ENCODE results near the gene VSTM2L. TPM values are rescaled to one million over a fixed set of nuclear protein-coding genes. Genes with fewer than 3 reads are reported as not detected.

Gene VSTM2L
- total RNA-seq, 2 donors from 2014 or later: 1.4 to 2.9 TPM

DNA sequence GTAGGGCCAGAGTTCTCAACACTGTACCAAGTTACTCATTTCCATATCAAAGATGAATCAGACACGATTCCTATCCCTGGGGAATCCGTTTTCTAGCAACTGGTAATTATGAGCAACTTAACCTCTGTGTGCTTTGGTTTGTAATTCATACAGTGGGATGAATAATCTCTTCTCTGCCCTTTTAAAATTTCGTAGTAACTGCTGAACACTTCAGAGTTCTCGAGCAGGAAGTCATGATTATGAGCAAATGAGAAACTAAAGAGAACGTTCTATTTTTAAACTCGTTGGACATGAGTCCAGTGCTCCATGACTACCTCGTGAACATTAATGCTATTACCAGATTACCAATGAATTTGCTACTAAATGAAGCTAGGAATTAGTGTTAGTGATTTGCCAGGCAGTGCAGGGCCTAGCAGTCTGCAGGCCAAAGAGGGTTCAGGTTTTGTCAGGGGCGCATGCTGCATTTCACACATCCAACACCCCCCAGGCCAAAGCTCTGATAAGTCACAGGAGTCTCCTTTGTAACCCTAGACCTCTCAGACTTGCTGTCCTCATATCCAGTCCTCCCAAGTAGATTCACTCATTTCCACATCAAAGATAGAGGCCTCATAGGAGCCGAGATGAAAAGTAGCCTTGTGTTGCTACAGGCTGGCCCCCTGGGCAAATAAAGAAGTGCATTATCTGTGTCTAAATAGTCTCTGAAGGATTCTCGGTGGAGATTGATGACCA is 45.8 kb upstream of the VSTM2L start:
- no peak for DNase-seq
- WGBS, 2 experiments (ENCODE audit: insufficient coverage in 1 of 2, insufficient read length in 1 of 2): 86 to 89% methylated on average over 9 to 10 of the region's 10 CpGs
- TF ChIP-seq, protein P1, sequence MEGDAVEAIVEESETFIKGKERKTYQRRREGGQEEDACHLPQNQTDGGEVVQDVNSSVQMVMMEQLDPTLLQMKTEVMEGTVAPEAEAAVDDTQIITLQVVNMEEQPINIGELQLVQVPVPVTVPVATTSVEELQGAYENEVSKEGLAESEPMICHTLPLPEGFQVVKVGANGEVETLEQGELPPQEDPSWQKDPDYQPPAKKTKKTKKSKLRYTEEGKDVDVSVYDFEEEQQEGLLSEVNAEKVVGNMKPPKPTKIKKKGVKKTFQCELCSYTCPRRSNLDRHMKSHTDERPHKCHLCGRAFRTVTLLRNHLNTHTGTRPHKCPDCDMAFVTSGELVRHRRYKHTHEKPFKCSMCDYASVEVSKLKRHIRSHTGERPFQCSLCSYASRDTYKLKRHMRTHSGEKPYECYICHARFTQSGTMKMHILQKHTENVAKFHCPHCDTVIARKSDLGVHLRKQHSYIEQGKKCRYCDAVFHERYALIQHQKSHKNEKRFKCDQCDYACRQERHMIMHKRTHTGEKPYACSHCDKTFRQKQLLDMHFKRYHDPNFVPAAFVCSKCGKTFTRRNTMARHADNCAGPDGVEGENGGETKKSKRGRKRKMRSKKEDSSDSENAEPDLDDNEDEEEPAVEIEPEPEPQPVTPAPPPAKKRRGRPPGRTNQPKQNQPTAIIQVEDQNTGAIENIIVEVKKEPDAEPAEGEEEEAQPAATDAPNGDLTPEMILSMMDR (conservative IDR thresholded peaks at IDR 0.05): no peak
- no peak overlapping the region for H3K27ac Mint-ChIP-seq
- Histone ChIP-seq H3K9ac (ENCODE audit: extremely low read depth, low read length, poor library complexity, severe bottlenecking) (no peak overlapping the region), H3K36me3 (ENCODE audit: control insufficient read depth, insufficient read depth, low read length) (peaks cover 49% of the 10 kb centered on the region), H3K9me3 (ENCODE audit: control insufficient read depth, low read length) (peaks cover 9% of the 10 kb centered on the region), H3K4me3 (ENCODE audit: low read length) (no peak overlapping the region), H3K27ac (ENCODE audit: low read depth, low read length) (no peak overlapping the region), H3K4me1 (ENCODE audit: control insufficient read depth, insufficient read depth, low read length) (peaks cover 7% of the 10 kb centered on the region), H3K27me3 (ENCODE audit: control insufficient read depth, insufficient read depth, low read length, poor library complexity, severe bottlenecking) (no peaks in the 10 kb centered on the region)
- H3K4me1 Mint-ChIP-seq: peaks cover 14% of the 10 kb centered on the region
- H3K9me3 Mint-ChIP-seq: peaks cover 6% of the 10 kb centered on the region
- H3K36me3 Mint-ChIP-seq (ENCODE audit: low read depth): peaks cover 50% of the 10 kb centered on the region
- H3K4me3 Mint-ChIP-seq: no peak overlapping the region
- no peaks in the 10 kb centered on the region for H3K27me3 Mint-ChIP-seq (ENCODE audit: insufficient read depth)

DNA sequence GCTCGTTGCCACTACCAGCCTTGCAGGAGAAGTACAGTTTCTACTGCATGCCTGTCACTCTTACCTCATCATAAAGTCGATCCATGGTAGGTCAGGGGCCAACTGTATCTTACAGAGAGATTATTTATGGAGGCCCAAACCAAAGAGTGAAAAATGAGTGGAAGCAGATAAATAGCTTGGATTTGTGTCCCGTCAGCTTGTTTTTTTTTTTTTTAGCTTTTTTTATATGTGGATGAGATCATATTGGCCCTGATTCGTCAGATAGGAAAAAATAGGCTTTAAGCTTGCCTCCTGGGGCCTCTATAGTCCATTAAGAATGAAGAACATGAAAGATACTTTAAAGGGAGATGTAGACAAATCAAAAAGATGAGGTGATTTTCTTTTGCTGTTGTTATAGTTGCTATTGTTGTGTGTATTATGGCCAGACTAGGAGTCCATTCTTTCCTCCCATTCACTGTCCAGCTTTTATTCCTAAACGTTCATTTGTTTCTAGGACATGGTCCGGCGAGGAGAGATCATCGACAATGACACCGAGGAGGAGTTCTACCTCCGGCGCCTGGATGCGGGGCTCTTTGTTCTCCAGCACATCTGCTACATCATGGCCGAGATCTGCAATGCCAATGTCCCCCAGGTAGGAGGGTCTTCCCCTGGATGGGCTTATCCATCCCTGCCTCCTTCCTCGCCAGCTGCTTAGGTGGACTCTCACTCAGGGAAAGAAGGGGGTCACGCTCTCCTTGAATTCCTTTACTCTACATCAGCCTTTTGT is 43.3 kb upstream of the VSTM2L start:
- 91 to 92% methylated on average over 12 to 15 of the region's 15 CpGs for WGBS, 2 experiments (ENCODE audit: insufficient coverage in 1 of 2, insufficient read length in 1 of 2)

DNA sequence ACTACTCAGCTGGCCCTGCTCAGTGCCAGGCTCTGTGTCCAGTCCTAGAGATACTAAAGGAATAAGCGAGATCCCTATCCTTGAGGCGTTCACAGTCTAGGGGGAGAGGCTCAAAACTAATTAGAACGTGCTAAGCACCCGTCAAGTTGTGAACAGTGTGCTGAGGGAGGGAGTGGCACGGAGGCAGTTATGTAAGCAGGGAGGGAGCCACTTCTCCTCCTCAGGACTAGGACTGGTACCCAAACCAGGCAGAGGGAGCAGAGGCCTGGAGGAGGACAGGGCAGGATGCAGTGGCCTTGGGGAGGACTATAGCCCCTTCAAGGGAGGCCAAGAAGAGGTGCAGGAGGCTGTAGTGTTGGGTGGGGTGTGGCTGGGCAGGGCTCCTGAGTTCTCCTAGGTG is 39.6 kb upstream of the VSTM2L start:
- no peak overlapping the region for H3K4me3 Mint-ChIP-seq
- H3K27me3 Mint-ChIP-seq (ENCODE audit: insufficient read depth): no peaks in the 10 kb centered on the region
- H3K36me3 Mint-ChIP-seq (ENCODE audit: low read depth): peaks cover 49% of the 10 kb centered on the region
- H3K9ac ChIP-seq (ENCODE audit: extremely low read depth, low read length, poor library complexity, severe bottlenecking): no peak overlapping the region
- peaks cover 43% of the 10 kb centered on the region for H3K36me3 ChIP-seq (ENCODE audit: control insufficient read depth, insufficient read depth, low read length)
- H3K4me1 ChIP-seq (ENCODE audit: control insufficient read depth, insufficient read depth, low read length): peaks cover 3% of the 10 kb centered on the region
- DNase-seq: no peak
- TF ChIP-seq, protein P1 (conservative IDR thresholded peaks at IDR 0.05): no peak
- H3K9me3 Mint-ChIP-seq: peaks cover 6% of the 10 kb centered on the region
- H3K27ac Mint-ChIP-seq: no peak overlapping the region
- H3K9me3 ChIP-seq (ENCODE audit: control insufficient read depth, low read length): peaks cover 9% of the 10 kb centered on the region
- WGBS, 2 experiments (ENCODE audit: insufficient coverage in 1 of 2, insufficient read length in 1 of 2): 86 to 94% methylated on average over 5 of the region's 5 CpGs
- peaks cover 12% of the 10 kb centered on the region for H3K4me1 Mint-ChIP-seq
- H3K27me3 ChIP-seq (ENCODE audit: control insufficient read depth, insufficient read depth, low read length, poor library complexity, severe bottlenecking): no peaks in the 10 kb centered on the region
- H3K4me3 ChIP-seq (ENCODE audit: low read length): no peak overlapping the region
- H3K27ac ChIP-seq (ENCODE audit: low read depth, low read length): no peak overlapping the region

More for the DNA sequence above, 43.3 kb upstream of the VSTM2L start:
- Histone ChIP-seq H3K9me3 (ENCODE audit: control insufficient read depth, low read length) (peaks cover 9% of the 10 kb centered on the region), H3K4me1 (ENCODE audit: control insufficient read depth, insufficient read depth, low read length) (peaks cover 7% of the 10 kb centered on the region), H3K27ac (ENCODE audit: low read depth, low read length) (no peak overlapping the region), H3K36me3 (ENCODE audit: control insufficient read depth, insufficient read depth, low read length) (peaks cover 49% of the 10 kb centered on the region), H3K27me3 (ENCODE audit: control insufficient read depth, insufficient read depth, low read length, poor library complexity, severe bottlenecking) (no peaks in the 10 kb centered on the region), H3K4me3 (ENCODE audit: low read length) (no peak overlapping the region), H3K9ac (ENCODE audit: extremely low read depth, low read length, poor library complexity, severe bottlenecking) (no peak overlapping the region)
- Mint-ChIP-seq H3K36me3 (ENCODE audit: low read depth) (peaks cover 59% of the 10 kb centered on the region), H3K27me3 (ENCODE audit: insufficient read depth) (no peaks in the 10 kb centered on the region), H3K9me3 (peaks cover 6% of the 10 kb centered on the region), H3K27ac (no peak overlapping the region), H3K4me3 (no peak overlapping the region), H3K4me1 (peaks cover 21% of the 10 kb centered on the region)
- TF ChIP-seq, protein P1 (conservative IDR thresholded peaks at IDR 0.05): no peak
- DNase-seq: no peak
